HFF-Myc (cell line): Measurements from ENCODE around the gene NAV2.

Experiments used
- DNase-seq: peaks from one replicate; pipeline ENCODE4 v3.0.0-alpha.2; 2011; ENCODE audit warnings: low read depth; ENCODE audit errors: extremely low read depth
- H3K4me3 ChIP-seq: replicated peaks from 2 replicates; pipeline ENCODE4 v1.5.1; 2011; ENCODE audit warnings: low read depth, mild to moderate bottlenecking, control low read depth, low read length
- TF ChIP-seq, protein P1 (sequence below): IDR thresholded peaks from 2 replicates; pipeline ENCODE4 v1.5.1; 2012; ENCODE audit warnings: mild to moderate bottlenecking, low read depth, low read length, control low read depth; ENCODE audit errors: missing control alignments

NAV2 gene

GRCh38 chr11:20110908-20111669, 398.5 kb downstream of the NAV2 start:
- TF ChIP-seq, protein P1, sequence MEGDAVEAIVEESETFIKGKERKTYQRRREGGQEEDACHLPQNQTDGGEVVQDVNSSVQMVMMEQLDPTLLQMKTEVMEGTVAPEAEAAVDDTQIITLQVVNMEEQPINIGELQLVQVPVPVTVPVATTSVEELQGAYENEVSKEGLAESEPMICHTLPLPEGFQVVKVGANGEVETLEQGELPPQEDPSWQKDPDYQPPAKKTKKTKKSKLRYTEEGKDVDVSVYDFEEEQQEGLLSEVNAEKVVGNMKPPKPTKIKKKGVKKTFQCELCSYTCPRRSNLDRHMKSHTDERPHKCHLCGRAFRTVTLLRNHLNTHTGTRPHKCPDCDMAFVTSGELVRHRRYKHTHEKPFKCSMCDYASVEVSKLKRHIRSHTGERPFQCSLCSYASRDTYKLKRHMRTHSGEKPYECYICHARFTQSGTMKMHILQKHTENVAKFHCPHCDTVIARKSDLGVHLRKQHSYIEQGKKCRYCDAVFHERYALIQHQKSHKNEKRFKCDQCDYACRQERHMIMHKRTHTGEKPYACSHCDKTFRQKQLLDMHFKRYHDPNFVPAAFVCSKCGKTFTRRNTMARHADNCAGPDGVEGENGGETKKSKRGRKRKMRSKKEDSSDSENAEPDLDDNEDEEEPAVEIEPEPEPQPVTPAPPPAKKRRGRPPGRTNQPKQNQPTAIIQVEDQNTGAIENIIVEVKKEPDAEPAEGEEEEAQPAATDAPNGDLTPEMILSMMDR, result peak; percentile 93
- H3K4me3 ChIP-seq, result no peak overlapping the region
- peak; percentile 90 for DNase-seq

DNA sequence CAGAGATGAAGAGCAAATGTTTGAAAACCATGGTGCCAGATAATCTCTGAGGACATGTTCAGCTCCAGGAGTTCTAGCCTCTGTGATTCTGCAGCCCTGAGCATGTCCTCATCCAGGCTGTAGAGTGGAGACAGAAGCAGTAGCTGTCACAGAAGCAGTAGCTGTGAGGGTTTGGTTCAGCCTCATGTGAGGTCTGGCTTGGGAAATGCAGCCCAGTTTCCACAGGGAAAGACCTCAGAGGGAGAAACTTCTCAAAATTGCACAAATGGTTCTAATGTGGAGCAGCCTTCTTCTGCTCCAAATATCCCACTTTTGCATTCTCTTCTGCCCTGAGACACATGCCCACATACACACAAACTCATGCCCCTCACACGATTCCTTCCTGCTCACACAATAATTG, 399.2 kb downstream of the NAV2 start:
- DNase-seq, result no peak
- peak overlapping the region; percentile 2 for H3K4me3 ChIP-seq
- TF ChIP-seq, protein P1, result no peak

DNA sequence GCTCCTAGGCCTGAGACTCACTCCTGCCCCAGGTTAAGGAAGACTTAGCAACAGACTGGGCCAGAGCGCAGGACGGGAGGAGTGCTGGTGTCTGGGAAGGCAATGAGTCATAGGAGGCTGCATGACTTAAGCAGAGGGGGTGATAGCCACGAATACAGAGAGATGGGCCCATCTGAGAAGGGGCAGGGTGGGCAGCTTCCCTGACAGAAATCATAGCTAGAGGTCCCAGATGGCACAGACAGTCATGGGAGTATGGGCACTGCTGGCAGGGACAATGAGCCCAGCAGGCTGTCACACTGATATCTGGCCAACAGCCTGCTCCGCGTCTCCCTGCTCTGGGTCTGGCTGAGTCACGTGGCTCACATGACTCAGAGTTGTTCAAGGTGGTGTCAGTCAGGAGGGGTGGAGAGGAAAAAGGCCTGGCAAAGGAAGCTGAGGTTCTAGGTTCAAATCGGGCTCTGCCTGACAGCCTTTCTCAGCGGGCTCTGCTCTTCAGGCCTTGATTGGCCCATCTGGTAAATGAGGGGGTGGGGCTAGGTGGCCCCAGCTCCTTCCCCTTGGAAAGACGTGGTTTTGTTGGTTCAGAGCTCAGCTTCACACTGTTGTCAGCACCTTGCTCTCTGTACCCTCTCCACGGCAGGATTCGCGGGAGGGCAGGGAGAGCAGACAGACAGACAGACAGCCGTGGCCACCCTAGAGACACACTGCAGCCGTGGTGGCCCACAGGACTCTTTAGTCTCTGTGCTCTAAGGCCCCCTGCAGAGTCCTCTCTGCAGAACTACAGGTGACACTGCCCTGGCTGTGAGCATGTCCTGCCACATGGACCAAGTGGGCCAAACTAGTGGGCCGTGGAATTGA, 399.9 kb downstream of the NAV2 start:
- H3K4me3 ChIP-seq, result peak overlapping the region; percentile 2
- TF ChIP-seq, protein P1, result no peak
- peak; percentile 81 for DNase-seq

GRCh38 chr11:20113149-20113438, 400.5 kb downstream of the NAV2 start:
- TF ChIP-seq, protein P1, result no peak
- DNase-seq, result no peak
- no peak overlapping the region for H3K4me3 ChIP-seq

DNA sequence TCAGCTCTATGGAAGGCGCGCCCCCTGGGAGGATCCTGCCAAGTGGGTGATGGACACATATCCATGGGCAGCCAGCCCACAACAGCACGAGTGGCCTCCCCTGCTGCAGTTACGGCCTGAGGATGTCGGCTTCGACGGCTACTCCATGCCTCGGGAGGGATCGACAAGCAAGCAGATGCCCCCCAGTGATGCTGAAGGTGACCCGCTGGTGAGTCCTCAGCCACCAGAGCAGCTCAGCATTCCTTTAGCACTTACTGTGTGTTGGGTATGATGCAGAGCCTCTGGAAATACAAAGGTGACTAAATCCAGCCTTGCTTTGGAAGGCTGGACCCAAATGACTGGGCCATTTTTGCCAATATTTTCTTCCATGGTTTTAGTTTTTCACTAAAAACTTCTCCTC, 402.0 kb downstream of the NAV2 start:
- DNase-seq, result no peak
- TF ChIP-seq, protein P1, result no peak
- no peak overlapping the region for H3K4me3 ChIP-seq

DNA sequence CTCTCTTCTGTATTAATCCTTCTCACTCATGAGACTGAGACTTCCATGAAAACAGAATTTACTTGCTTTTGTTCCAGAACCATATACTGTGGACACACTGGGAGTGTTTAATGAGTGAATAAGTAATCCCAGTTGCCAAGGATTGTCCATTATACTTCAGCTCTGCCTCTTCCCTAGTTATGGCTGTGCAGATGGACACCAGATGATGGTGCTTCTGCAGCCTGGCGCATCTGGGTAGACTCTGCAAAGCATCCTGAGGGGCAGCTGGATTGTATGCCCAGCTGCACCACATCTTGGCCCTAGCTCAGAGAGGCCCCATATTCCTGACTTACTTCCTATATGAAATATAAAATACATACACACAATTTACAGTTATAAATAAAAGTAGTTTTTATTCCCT, 404.2 kb downstream of the NAV2 start:
- peak; percentile 70 for DNase-seq
- H3K4me3 ChIP-seq, result no peak overlapping the region
- TF ChIP-seq, protein P1, result no peak
